GM19351 (cell line): ENCODE results near the gene KLHDC9.
"Not testable (repeated sequence)": the region's sequence is repeated elsewhere in the genome, so short reads cannot be mapped to it uniquely, and the experiment has no call there.

Experiments
- ATAC-seq: cut with Tn5 transposase; IDR thresholded peaks from one replicate; pipeline ENCODE4 v1.9.1; 2021; ENCODE audit warnings: mild to moderate bottlenecking, moderate library complexity; ENCODE audit not compliant: unreplicated experiment

KLHDC9 gene

GRCh38 chr1:161092621-161093028 is 5.5 kb upstream of the KLHDC9 start:
- ATAC-seq, result no peak

DNA sequence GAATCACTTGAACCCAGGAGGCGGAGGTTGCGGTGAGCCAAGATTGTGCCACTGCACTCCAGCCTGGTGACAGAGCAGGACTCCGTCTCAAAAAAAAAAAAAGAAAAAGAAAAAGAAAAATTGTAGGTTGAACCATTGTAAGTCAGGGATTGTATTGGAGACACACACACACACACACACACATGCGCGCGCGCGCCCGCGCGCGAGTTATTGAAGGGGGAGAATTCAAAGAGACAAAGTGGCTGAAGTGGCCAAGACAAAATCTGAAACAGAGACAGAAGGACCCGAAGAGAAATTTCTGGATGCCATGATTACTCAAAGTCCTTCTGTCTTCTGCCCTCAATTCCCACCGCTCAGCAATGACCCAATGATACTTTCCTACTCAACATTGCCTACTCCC is 3.7 kb upstream of the KLHDC9 start:
- ATAC-seq, result no peak

DNA sequence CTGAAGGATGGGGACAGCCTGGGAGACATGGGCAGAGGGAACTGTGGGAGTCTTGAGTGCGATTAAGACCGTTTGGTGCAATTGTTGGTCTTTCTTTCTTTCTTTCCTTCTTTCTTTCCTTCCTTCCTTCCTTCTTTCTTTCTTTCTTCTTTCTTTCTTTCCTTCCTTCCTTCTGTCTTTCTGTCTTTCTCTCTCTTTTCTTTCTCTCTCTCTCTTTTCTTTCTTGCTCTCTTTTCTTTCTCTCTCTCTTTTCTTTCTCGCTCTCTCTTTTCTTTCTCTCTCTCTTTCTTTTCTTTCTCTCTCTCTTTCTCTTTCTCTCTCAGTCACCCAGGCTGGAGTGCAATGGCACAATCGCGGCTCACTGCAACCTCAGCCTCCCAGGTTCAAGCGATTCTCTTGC is 2.9 kb upstream of the KLHDC9 start:
- ATAC-seq, result no peak

- ATAC-seq, result peak; percentile 44
Measured at GRCh38 chr1:161096015-161096414, 2.1 kb upstream of the KLHDC9 start.

DNA sequence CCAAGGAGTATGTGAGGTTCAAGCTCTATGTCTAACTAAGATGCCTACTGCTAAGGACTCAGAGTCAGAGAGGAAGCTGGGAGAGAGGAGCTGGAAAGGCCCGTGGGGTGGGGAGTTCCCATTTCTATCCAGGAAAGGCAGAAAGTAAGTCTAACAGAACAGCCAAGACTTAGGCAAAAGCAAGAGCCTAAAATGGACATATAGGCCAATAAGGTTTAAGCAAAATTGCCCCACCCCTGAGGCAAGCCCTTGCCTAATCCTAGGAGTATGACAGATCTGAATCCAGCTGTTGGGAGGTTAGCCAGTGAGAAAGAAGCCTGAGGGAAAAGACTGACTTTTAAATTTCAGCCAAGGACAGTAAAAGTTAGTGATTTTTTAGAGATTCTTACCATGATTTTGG is 1.6 kb upstream of the KLHDC9 start:
- no peak for ATAC-seq

- ATAC-seq, result no peak
Measured at GRCh38 chr1:161099090-161099802, 1.1 kb downstream of the KLHDC9 start.

DNA sequence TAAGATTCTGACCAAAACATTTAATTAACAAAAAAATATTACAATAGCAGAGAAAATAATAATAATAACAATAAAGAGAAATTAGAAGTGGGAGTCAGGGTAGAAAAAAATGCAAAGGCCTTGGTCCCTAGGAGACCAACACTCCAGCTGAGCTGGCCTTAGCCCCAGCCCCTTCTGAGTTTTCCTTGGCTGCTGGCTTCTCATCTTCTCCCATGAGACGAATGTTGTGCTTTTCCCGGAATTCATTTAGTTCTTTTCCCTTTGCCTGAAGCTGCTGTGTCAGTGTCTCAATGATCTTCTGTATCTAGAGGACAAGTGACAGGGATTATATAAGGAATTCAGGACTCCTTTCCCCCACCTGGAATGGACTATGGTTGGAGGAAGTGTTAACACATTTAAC is 2.4 kb downstream of the KLHDC9 start:
- ATAC-seq, result no peak

- no peak for ATAC-seq
Measured at GRCh38 chr1:161106431-161106830, 8.3 kb downstream of the KLHDC9 start.

DNA sequence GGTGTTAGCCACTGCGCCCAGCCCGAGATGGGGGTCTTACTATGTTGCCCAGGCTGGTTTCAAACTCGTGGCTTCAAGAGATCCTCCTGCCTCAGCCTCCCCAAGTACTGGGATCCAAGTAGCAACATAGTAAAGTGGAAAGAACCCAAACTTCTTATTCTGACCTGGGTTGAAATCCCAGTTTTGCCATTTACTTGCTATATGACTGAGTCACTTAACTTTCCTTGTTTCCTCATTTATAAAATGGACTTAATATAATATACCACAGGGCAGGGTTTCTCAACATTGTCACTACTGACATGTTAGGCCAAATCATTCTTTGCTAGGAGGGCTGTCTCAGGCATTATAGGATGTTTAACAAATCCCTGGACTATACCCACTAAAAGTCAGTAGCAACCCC is 13.0 kb downstream of the KLHDC9 start:
- no peak for ATAC-seq

DNA sequence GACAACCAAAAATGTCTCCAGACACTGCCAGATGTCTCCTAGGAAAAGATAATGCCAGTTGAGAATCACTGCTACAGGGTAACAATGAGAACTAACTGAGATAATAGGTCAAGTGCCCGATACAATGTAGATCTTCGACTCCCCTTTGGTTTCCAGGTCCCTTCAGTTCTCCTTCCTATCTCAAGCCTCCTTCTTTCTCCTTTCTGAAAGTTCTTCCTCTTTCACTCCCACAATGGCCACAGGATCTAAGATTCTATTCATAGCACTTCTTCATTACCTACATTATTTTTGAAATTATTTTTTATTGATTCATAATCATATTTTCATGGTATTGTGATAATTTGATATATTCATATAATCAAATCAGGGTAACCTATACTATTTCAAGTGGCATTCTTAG is 13.4 kb downstream of the KLHDC9 start:
- no peak for ATAC-seq

GRCh38 chr1:161113915-161114314 is 15.8 kb downstream of the KLHDC9 start:
- no peak for ATAC-seq

- no peak for ATAC-seq
Measured at GRCh38 chr1:161114556-161114955, 16.4 kb downstream of the KLHDC9 start.

DNA sequence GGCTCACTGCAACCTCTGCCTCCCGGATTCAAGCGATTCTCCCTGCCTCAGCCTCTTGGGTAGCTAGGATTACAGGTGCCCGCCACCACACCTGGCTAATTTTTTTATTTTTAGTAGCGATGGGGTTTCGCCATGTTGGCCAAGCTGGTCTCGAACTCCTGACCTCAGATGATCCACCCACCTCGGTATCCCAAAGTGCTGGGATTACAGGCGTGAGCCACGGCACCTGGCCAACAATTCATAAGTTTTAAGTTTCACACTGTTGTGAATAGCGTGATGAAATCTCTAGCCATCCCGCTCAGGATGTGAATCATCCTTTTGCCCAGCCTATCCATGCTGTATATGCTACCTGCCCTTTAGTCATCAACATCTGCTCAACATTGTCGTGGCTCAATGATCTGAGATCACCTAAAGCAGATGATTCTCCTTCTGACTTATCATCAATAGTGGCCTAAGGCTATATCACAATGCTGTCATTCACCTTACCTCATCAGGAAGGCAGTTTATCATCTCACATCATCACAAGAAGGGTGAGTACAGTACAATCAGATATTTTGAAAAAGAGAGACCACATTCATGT is 17.1 kb downstream of the KLHDC9 start:
- ATAC-seq, result no peak

DNA sequence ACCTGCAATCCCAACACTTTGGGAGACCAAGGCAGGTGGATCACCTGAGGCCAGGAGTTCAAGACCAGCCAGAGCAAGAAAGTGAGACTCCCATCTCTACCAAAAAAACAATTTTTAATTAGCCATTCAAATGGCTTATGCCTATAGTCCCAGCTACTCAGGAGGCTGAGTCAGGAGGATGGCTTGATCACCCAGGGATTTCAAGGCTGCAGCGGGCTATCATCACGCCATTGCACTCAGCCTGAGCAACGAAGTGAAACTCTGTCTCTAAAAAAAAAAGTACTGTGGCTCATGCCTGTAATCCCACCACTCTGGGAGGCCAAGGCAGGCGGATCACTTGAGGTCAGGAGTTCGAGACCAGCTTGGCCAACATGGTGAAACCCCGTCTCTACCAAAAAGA is 17.8 kb downstream of the KLHDC9 start:
- ATAC-seq, result not testable (repeated sequence)

DNA sequence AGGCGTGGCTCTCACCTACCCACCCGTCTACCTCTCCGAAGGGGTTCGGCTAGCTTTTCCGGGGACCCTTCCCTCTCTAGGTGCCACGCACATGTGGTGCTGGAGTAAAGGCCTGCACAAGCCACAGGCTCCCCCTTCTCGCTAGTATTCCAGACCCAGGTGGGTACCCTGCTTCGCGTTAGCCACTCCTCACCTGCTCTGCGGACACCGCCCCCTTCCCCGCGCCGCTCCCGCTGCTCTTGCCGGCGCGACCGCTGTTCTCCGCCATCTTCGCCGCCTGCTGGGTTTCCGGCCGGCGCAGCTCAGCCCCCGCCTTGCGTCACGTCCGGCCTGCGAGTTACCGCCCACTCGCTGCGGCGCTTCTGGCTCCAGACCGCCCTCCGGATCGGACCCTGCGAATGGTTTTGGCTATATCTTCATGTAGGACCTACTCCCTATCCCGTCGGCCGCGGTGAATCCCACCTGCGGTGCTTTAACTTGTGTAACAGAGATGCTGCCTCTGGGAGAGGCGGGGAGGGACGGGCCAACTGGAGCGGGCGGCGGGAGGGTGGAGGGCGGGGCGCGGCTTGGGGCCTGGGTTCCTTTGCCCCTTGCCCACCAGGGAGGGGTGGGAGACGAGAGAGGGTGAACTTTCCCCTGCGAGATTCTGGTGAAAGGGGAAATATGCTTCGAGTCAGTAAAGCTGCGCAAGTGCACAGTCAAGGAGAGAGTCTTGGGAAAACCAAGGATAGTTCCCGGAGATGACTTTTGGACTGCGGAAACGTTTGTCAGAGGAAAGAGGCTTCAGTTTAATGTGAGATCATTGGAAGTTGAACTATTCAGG is 19.8 kb downstream of the KLHDC9 start, which contains the start of the genes NIT1 and PFDN2:
TSS of gene NIT1 (plus strand) at position 347 of the 823 bp plus-strand sequence. CDS start at position 419, 72 bp downstream.
TSS of gene PFDN2 (minus strand) at position 279 of the 823 bp plus-strand sequence. CDS start at position 268, 11 bp downstream.
- peak; percentile 79 for ATAC-seq

- ATAC-seq, result peak; percentile 57
Measured at GRCh38 chr1:161119092-161119903, 21.1 kb downstream of the KLHDC9 start.

DNA sequence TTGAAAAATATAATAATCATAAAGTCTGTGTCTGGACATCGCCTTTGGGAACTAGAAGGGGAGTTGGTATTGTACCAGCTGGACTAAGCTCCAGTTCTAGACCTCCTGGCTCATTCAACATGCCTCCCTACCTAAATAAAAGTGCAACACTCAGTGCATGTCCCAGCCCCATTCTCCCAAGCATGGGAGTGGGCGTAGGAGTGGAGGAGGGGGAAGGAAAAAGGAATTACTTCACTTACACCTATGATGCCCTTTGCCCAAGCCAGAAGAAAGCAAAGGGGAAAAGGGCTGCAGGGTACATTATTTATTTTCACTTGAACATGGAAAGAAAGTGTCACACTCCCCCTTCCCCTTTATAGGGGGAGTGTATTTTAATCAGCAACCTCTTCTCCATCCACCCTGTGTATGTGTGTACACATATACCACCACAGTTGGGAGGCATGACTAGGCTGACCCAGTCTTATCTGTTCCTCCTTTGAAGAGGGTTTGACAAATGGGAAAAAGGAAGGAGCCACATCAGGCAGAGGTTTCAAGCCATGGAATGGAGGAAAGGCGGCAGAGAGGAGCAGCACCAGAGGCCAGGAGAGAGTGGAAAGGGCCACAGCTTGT is 23.0 kb downstream of the KLHDC9 start:
- ATAC-seq, result no peak

DNA sequence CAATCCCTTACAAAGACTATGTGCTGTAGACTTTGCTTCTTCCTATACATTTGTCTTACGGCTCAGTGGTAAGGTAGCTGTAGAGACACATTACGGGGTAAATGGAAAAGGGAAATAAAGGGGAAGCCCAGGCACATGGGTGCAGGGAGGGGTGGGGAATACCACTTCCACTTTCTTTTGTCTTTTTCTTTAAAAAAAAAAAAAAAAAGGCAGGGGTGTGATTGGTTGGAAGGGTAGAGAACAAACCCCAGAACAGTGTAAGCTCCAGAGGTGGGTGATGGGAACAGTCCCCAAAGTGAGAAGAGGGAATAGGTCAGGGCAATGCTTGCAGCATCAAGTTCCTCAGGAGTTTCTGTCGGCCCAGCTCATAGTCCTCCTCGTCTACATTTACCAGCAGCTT is 23.7 kb downstream of the KLHDC9 start:
- ATAC-seq, result no peak

DNA sequence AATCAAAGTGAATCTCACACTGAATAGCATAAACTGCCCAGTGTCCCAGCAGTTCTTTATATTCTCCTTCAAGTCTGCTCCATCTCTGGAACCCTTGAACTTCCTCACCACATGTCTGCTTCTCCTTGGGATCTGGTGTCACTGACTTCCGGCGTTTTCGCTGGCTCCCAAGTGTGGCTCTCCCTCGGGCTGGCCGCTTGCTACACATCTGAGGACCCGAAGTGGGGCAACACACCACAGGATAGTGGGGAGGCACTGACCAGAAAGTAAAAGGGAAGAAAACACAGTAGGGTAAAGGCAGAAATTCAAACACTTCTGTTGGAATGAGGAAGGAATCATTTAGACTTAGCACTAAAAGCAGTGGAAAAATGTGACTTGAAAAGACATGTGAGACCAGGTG is 24.8 kb downstream of the KLHDC9 start:
- no peak for ATAC-seq

GRCh38 chr1:161127649-161128048 is 29.5 kb downstream of the KLHDC9 start:
- no peak for ATAC-seq
